ENCODE results near the gene EPHA5. TPM values are rescaled to one million over a fixed set of nuclear protein-coding genes. Genes with fewer than 3 reads are reported as not detected.
"Not testable (repeated sequence)": the region's sequence is repeated elsewhere in the genome, so short reads cannot be mapped to it uniquely, and the experiment has no call there.

Gene EPHA5
- total RNA-seq, 1 experiment from 2014 or later = 0.11 TPM

DNA sequence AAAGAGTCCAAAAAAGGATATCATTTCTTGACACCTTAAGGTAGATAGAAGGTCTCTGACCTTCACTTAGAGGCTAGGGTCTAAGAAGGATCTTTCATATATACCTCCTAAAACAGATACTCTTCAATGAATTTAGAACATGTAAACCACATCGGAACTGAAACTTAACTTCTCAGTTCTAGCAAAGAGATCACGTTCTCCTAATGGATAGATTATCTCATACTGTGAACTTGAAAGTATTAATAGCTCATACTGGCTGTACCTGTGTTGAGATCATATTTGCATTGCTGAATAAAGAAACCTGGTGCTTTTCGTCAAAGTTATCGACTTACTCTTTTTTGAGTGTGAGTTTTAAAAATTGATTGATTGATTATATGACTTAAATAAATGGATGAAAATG, 353.8 kb downstream of the EPHA5 start:
- ChIA-PET POLR2A (no interaction called here), CTCF (no interaction called here)
- H3K4me3 Mint-ChIP-seq (ENCODE audit: unreplicated experiment) = no peak overlapping the region
- DNase-seq = no peak
- H3K36me3 Mint-ChIP-seq (ENCODE audit: insufficient read depth, unreplicated experiment) = no peaks in the 10 kb centered on the region
- Histone ChIP-seq H3K9me3 (no peaks in the 10 kb centered on the region), H3K4me1 (no peaks in the 10 kb centered on the region), H3K4me3 (ENCODE audit: low read depth, low read length) (no peak overlapping the region), H3K36me3 (ENCODE audit: control insufficient read depth, insufficient read depth, low read length) (no peaks in the 10 kb centered on the region), H3K27me3 (replicated peaks; ENCODE audit: control insufficient read depth, insufficient read depth, low read length) (no peaks in the 10 kb centered on the region)
- TF ChIP-seq, protein P1, sequence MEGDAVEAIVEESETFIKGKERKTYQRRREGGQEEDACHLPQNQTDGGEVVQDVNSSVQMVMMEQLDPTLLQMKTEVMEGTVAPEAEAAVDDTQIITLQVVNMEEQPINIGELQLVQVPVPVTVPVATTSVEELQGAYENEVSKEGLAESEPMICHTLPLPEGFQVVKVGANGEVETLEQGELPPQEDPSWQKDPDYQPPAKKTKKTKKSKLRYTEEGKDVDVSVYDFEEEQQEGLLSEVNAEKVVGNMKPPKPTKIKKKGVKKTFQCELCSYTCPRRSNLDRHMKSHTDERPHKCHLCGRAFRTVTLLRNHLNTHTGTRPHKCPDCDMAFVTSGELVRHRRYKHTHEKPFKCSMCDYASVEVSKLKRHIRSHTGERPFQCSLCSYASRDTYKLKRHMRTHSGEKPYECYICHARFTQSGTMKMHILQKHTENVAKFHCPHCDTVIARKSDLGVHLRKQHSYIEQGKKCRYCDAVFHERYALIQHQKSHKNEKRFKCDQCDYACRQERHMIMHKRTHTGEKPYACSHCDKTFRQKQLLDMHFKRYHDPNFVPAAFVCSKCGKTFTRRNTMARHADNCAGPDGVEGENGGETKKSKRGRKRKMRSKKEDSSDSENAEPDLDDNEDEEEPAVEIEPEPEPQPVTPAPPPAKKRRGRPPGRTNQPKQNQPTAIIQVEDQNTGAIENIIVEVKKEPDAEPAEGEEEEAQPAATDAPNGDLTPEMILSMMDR (IDR thresholded peaks at IDR 0.05; ENCODE audit: insufficient read depth in 1 of 2, low read depth in 1 of 2, low read length in 1 of 2, severe bottlenecking in 1 of 2, unreplicated experiment in 1 of 2) = no peak
- no peaks in the 10 kb centered on the region for H3K9me3 Mint-ChIP-seq (ENCODE audit: unreplicated experiment)
- H3K4me1 Mint-ChIP-seq (ENCODE audit: low read depth, unreplicated experiment) = no peaks in the 10 kb centered on the region
- BruUV-seq (replicated peaks) = no TSS peak
- no peak overlapping the region for H3K27ac Mint-ChIP-seq (ENCODE audit: unreplicated experiment)
- H3K27me3 Mint-ChIP-seq (ENCODE audit: insufficient read depth, unreplicated experiment) = peaks cover 5% of the 10 kb centered on the region
- intact Hi-C loops (cut with micrococcal nuclease; ENCODE audit: unreplicated experiment) = no loop called here

DNA sequence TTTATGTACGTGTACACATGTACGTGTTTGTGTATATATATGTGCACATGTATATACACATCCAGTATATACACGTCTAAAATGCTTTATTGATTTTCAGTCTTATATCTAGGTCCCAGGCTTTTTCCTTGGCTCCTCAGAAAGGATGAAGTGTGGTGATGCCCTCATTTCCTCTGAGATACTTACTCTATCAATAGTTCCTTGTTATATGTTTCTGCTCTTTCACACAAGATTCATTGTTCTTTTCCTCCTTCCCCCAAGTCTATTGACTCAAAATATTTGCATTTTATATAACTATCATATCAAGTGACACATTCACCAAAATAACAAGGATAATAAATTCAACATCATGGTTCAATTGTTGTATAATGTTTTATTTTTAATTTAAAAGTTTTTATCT, 359.2 kb downstream of the EPHA5 start:
- DNase-seq = no peak
- no TSS peak for BruUV-seq (replicated peaks)
- H3K36me3 ChIP-seq (ENCODE audit: control insufficient read depth, insufficient read depth, low read length) = no peaks in the 10 kb centered on the region
- ChIA-PET CTCF (no interaction called here), POLR2A (no interaction called here)
- Mint-ChIP-seq H3K27ac (ENCODE audit: unreplicated experiment) (no peak overlapping the region), H3K27me3 (ENCODE audit: insufficient read depth, unreplicated experiment) (peaks cover 2% of the 10 kb centered on the region), H3K36me3 (ENCODE audit: insufficient read depth, unreplicated experiment) (no peaks in the 10 kb centered on the region), H3K4me1 (ENCODE audit: low read depth, unreplicated experiment) (no peaks in the 10 kb centered on the region), H3K9me3 (ENCODE audit: unreplicated experiment) (no peaks in the 10 kb centered on the region), H3K4me3 (ENCODE audit: unreplicated experiment) (no peak overlapping the region)
- intact Hi-C loops (cut with micrococcal nuclease; ENCODE audit: unreplicated experiment) = no loop called here
- H3K4me3 ChIP-seq (ENCODE audit: low read depth, low read length) = no peak overlapping the region
- TF ChIP-seq, protein P1 (IDR thresholded peaks at IDR 0.05; ENCODE audit: insufficient read depth in 1 of 2, low read depth in 1 of 2, low read length in 1 of 2, severe bottlenecking in 1 of 2, unreplicated experiment in 1 of 2) = no peak
- no peaks in the 10 kb centered on the region for H3K9me3 ChIP-seq
- no peaks in the 10 kb centered on the region for H3K4me1 ChIP-seq
- no peaks in the 10 kb centered on the region for H3K27me3 ChIP-seq (replicated peaks; ENCODE audit: control insufficient read depth, insufficient read depth, low read length)

DNA sequence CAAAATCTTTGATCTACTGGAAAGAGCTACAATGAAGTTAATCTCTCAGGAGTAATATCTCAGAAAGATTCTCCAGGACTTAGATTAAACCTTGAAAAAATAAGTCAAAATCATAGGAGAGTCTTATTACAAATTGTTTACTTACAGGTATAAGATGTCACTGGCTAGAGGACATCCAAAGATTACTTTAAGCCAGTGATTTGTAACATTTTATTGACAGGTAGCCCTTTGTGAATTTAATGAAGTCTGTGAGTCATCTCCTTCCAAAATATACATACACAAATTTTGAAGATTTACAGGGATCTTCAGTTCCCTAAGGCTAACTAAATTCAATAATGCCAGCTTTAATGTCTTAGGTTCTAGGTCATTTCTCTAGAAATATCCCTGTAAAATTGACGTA, 359.7 kb downstream of the EPHA5 start:
- Mint-ChIP-seq H3K4me3 (ENCODE audit: unreplicated experiment) (no peak overlapping the region), H3K4me1 (ENCODE audit: low read depth, unreplicated experiment) (no peaks in the 10 kb centered on the region), H3K36me3 (ENCODE audit: insufficient read depth, unreplicated experiment) (no peaks in the 10 kb centered on the region), H3K27me3 (ENCODE audit: insufficient read depth, unreplicated experiment) (peaks cover 2% of the 10 kb centered on the region), H3K9me3 (ENCODE audit: unreplicated experiment) (no peaks in the 10 kb centered on the region), H3K27ac (ENCODE audit: unreplicated experiment) (no peak overlapping the region)
- Histone ChIP-seq H3K4me3 (ENCODE audit: low read depth, low read length) (no peak overlapping the region), H3K36me3 (ENCODE audit: control insufficient read depth, insufficient read depth, low read length) (no peaks in the 10 kb centered on the region), H3K4me1 (no peaks in the 10 kb centered on the region), H3K27me3 (replicated peaks; ENCODE audit: control insufficient read depth, insufficient read depth, low read length) (no peaks in the 10 kb centered on the region), H3K9me3 (no peaks in the 10 kb centered on the region)
- BruUV-seq (replicated peaks) = no TSS peak
- ChIA-PET CTCF (no interaction called here), POLR2A (no interaction called here)
- DNase-seq = no peak
- TF ChIP-seq, protein P1 (IDR thresholded peaks at IDR 0.05; ENCODE audit: insufficient read depth in 1 of 2, low read depth in 1 of 2, low read length in 1 of 2, severe bottlenecking in 1 of 2, unreplicated experiment in 1 of 2) = no peak
- intact Hi-C loops (cut with micrococcal nuclease; ENCODE audit: unreplicated experiment) = no loop called here

DNA sequence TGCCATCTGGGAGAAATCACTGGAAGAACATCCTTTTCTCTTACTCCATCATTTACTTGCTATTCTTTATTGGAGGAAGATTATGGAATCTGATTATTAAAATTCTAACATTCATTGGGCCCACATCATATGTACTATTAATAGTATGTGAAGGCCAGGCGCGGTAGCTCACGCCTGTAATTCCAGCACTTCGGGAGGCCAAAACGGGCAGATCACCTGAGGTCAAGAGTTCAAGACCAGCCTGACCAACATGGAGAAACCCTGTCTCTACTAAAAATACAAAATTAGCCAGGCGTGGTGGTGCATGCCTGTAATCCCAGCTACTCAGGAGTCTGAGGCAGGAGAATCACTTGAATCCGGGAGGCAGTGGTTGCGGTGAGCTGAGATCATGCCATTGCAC, 361.7 kb downstream of the EPHA5 start:
- DNase-seq; H3K4me1 ChIP-seq; H3K4me3 ChIP-seq (ENCODE audit: low read depth, low read length); H3K36me3 Mint-ChIP-seq (ENCODE audit: insufficient read depth, unreplicated experiment); H3K27me3 ChIP-seq (replicated peaks; ENCODE audit: control insufficient read depth, insufficient read depth, low read length); BruUV-seq (replicated peaks); H3K27ac Mint-ChIP-seq (ENCODE audit: unreplicated experiment); POLR2A ChIA-PET; H3K4me3 Mint-ChIP-seq (ENCODE audit: unreplicated experiment); H3K9me3 ChIP-seq; H3K9me3 Mint-ChIP-seq (ENCODE audit: unreplicated experiment); H3K36me3 ChIP-seq (ENCODE audit: control insufficient read depth, insufficient read depth, low read length); H3K4me1 Mint-ChIP-seq (ENCODE audit: low read depth, unreplicated experiment); H3K27me3 Mint-ChIP-seq (ENCODE audit: insufficient read depth, unreplicated experiment); intact Hi-C loops (cut with micrococcal nuclease; ENCODE audit: unreplicated experiment); CTCF ChIA-PET: not testable (repeated sequence)
